HCT116 (cell line): ENCODE data around the gene PNMT. TPM values are rescaled to one million over a fixed set of nuclear protein-coding genes. Genes with fewer than 3 reads are reported as not detected.
A peak's percentile ranks its signal among the peaks of the same experiment; 100 is the strongest.

ENCODE experiments used
- ATAC-seq: fragments of 200-7000 bp; cut with Tn5 transposase; 2 replicates; pipeline ENCODE4 v1.9.1; 2020; ENCODE audit warnings: mild to moderate bottlenecking, moderate library complexity
- BruUV-seq: library from RNA; stranded (reverse); fragments of 400-500 nt; replicated peaks from 2 replicates; lab custom pipeline; 2021; lab: Mats Ljungman, UMichigan
- CTCF ChIA-PET: fragments of 300-600 bp; sonication (Branson Sonifier 250); formaldehyde crosslinking; loops from one replicate; lab custom pipeline; 2021; ENCODE audit warnings: antibody characterized with exemption; lab: Charles Lee
- POLR2A ChIA-PET: fragments of 300-600, 350-600 bp; sonication (Branson Sonifier 250); formaldehyde crosslinking; loops from one replicate; lab custom pipeline; 2021; ENCODE audit warnings: antibody characterized with exemption; lab: Charles Lee
- RAD21 ChIA-PET, 2 experiments: fragments of 300-600 bp; sonication (Branson Sonifier 250); formaldehyde crosslinking; loops; one replicate each; lab custom pipeline; 2023; ENCODE audit warnings: low total read pairs in 2 of 2; ENCODE audit not compliant: uncharacterized antibody in 2 of 2, unreplicated experiment in 2 of 2, low non-redundant PET in 1 of 2; lab: Charles Lee
- DNase-seq: peaks from one replicate; pipeline ENCODE4 v3.0.0-alpha.2; 2010; ENCODE audit warnings: low read depth, low spot score
- H2AFZ ChIP-seq: fragments of 200-600 bp; shearing (Covaris generic), sonication (generic); 2 replicates; pipeline ENCODE4 v1.6.1; 2017; ENCODE audit warnings: low read depth, mixed run types, mixed read lengths, antibody characterized with exemption, low read length; ENCODE audit not compliant: poor library complexity, severe bottlenecking
- H3K27ac ChIP-seq: 2 replicates; pipeline ENCODE4 v1.5.1; 2012; ENCODE audit warnings: low read depth, low read length
- H3K27me3 ChIP-seq: fragments of 200-600 bp; sonication (generic); 2 replicates; pipeline ENCODE4 v1.6.1; 2016; ENCODE audit warnings: mixed run types, low read length, mixed read lengths; ENCODE audit not compliant: insufficient read depth
- H3K36me3 ChIP-seq, 2 experiments: fragments of 200-500 bp in 1 of 2; fragments of 200-600 bp in 1 of 2; sonication (Bioruptor generic) in 1 of 2; sonication (generic) in 1 of 2; 2 replicates each; pipeline versions ENCODE4 v1.5.1 to v1.6.1; 2014 to 2016; ENCODE audit warnings: low read length in 2 of 2, inconsistent platforms in 1 of 2, mixed read lengths in 1 of 2, mixed run types in 1 of 2; ENCODE audit not compliant: insufficient read depth in 2 of 2, control insufficient read depth in 1 of 2
- H3K4me1 ChIP-seq, 2 experiments: fragments of 200-600 bp in 1 of 2; sonication (generic) in 1 of 2; 2 replicates each; pipeline versions ENCODE4 v1.5.1 to v1.6.1; 2012 to 2017; ENCODE audit warnings: low read length in 2 of 2, inconsistent platforms in 1 of 2, mild to moderate bottlenecking in 1 of 2, mixed read lengths in 1 of 2, mixed run types in 1 of 2, moderate library complexity in 1 of 2; ENCODE audit not compliant: insufficient read depth in 2 of 2, control insufficient read depth in 1 of 2
- H3K4me2 ChIP-seq: fragments of 200-600 bp; sonication (generic); 2 replicates; pipeline ENCODE4 v1.6.1; 2017; ENCODE audit warnings: mixed run types, low read length, mixed read lengths
- H3K4me3 ChIP-seq, 2 experiments: fragments of 200-600 bp in 1 of 2; sonication (generic) in 1 of 2; replicated peaks in 1 of 2; 2 replicates each; pipeline ENCODE4 v1.5.1; 2011 to 2016; ENCODE audit warnings: low read length in 2 of 2, control low read depth in 1 of 2, low read depth in 1 of 2, mild to moderate bottlenecking in 1 of 2, mixed read lengths in 1 of 2, mixed run types in 1 of 2
- H3K79me2 ChIP-seq: fragments of 200-600 bp; sonication (generic); 2 replicates; pipeline ENCODE4 v1.6.1; 2017; ENCODE audit warnings: mild to moderate bottlenecking, mixed run types, low read length, moderate library complexity, mixed read lengths; ENCODE audit not compliant: insufficient read depth
- H3K9ac ChIP-seq: fragments of 200-600 bp; sonication (generic); 2 replicates; pipeline ENCODE4 v1.6.1; 2016; ENCODE audit warnings: low read length, mixed read lengths
- H3K9me2 ChIP-seq: fragments of 200-600 bp; sonication (generic), shearing (Covaris generic); 2 replicates; pipeline ENCODE4 v1.6.1; 2017; ENCODE audit warnings: mixed run types, mild to moderate bottlenecking, moderate library complexity; ENCODE audit not compliant: insufficient read depth
- H3K9me3 ChIP-seq, 2 experiments: fragments of 200-500 bp in 1 of 2; fragments of 200-600 bp in 1 of 2; sonication (Bioruptor generic) in 1 of 2; sonication (generic) in 1 of 2; 2 replicates each; pipeline ENCODE4 v1.6.1; 2014 to 2017; ENCODE audit warnings: low read length in 2 of 2, mixed read lengths in 2 of 2, inconsistent platforms in 1 of 2, low read depth in 1 of 2, mild to moderate bottlenecking in 1 of 2, mixed run types in 1 of 2, moderate library complexity in 1 of 2; ENCODE audit not compliant: control insufficient read depth in 1 of 2, insufficient read depth in 1 of 2
- H4K20me1 ChIP-seq: fragments of 200-600 bp; sonication (generic), shearing (Covaris generic); 2 replicates; pipeline ENCODE4 v1.6.1; 2017; ENCODE audit warnings: mixed run types, mild to moderate bottlenecking, moderate library complexity; ENCODE audit not compliant: insufficient read depth
- CBX3 ChIP-seq: IDR thresholded peaks from 2 replicates; pipeline ENCODE4 v1.6.1; 2012; ENCODE audit warnings: low read depth
- CEBPB ChIP-seq: IDR thresholded peaks from 2 replicates; pipeline ENCODE4 v1.6.1; 2012; ENCODE audit warnings: low read depth
- EGR1 ChIP-seq: IDR thresholded peaks from 2 replicates; pipeline ENCODE4 v1.6.1; 2012; ENCODE audit warnings: low read depth
- ELF1 ChIP-seq: IDR thresholded peaks from 2 replicates; pipeline ENCODE4 v1.6.1; 2012; ENCODE audit warnings: low read depth, borderline replicate concordance
- EZH2 ChIP-seq: fragments of 200-600 bp; sonication (generic); IDR thresholded peaks from 2 replicates; pipeline ENCODE4 v1.6.1; 2017; ENCODE audit warnings: antibody characterized with exemption, mixed run types
- EZH2phosphoT487 ChIP-seq: fragments of 200-600 bp; IDR thresholded peaks from 2 replicates; pipeline ENCODE4 v1.6.1; 2018; ENCODE audit warnings: antibody characterized with exemption, borderline replicate concordance
- MAX ChIP-seq: IDR thresholded peaks from 2 replicates; pipeline ENCODE4 v1.6.1; 2012
- POLR2A ChIP-seq: IDR thresholded peaks from 2 replicates; pipeline ENCODE4 v1.7.0; 2011; ENCODE audit warnings: borderline replicate concordance; ENCODE audit not compliant: insufficient read depth, insufficient read length; ENCODE audit errors: extremely low read depth
- POLR2AphosphoS5 ChIP-seq: IDR thresholded peaks from 2 replicates; pipeline ENCODE4 v1.6.1; 2011; ENCODE audit warnings: mild to moderate bottlenecking, low read depth, low read length, moderate library complexity
- RAD21 ChIP-seq: IDR thresholded peaks from 2 replicates; pipeline ENCODE4 v1.6.1; 2012; ENCODE audit warnings: low read depth, mild to moderate bottlenecking
- SIN3A ChIP-seq: IDR thresholded peaks from 2 replicates; pipeline ENCODE4 v1.6.1; 2012; ENCODE audit warnings: low read depth
- SRF ChIP-seq: IDR thresholded peaks from 2 replicates; pipeline ENCODE4 v1.6.1; 2012; ENCODE audit warnings: low read depth
- TCF7L2 ChIP-seq: IDR thresholded peaks from 2 replicates; pipeline ENCODE4 v1.7.0; 2011; ENCODE audit warnings: borderline replicate concordance, inconsistent platforms; ENCODE audit not compliant: insufficient read depth, insufficient read length; ENCODE audit errors: extremely low read depth
- YY1 ChIP-seq: IDR thresholded peaks from 2 replicates; pipeline ENCODE4 v1.6.1; 2011; ENCODE audit warnings: low read length, low read depth, moderate library complexity, mild to moderate bottlenecking; ENCODE audit not compliant: insufficient replicate concordance; ENCODE audit errors: extremely low read depth
- ZFX ChIP-seq: fragments of 450-650 bp; IDR thresholded peaks from 2 replicates; pipeline ENCODE4 v1.6.1; 2017
- ZNF274 ChIP-seq: fragments of 200-500 bp; sonication (Bioruptor generic); IDR thresholded peaks from 2 replicates; pipeline ENCODE4 v1.6.1; 2014; ENCODE audit warnings: mild to moderate bottlenecking, low read depth, low read length, inconsistent platforms
- intact Hi-C: fragments of 100-400 bp; cut with micrococcal nuclease; formaldehyde crosslinking; loops from 2 replicates; pipeline ENCODE4 v1.10.0; 2022
- total RNA-seq: library from RNA; stranded (reverse); gene quantifications from one replicate; pipeline ENCODE4 v1.2.1, GENCODE V29; 2021; ENCODE audit not compliant: unreplicated experiment
- TF ChIP-seq, protein P1 (sequence below): IDR thresholded peaks from 2 replicates; pipeline ENCODE4 v1.6.1; 2012; ENCODE audit warnings: low read depth
- TF ChIP-seq, protein P2 (sequence below): IDR thresholded peaks from 2 replicates; pipeline ENCODE4 v1.6.1; 2011; ENCODE audit warnings: mild to moderate bottlenecking, low read length, moderate library complexity; ENCODE audit not compliant: insufficient replicate concordance; ENCODE audit errors: extremely low read depth
- TF ChIP-seq, protein P3 (sequence below): IDR thresholded peaks from 2 replicates; pipeline ENCODE4 v1.6.1; 2012

The PNMT gene
- total RNA-seq, 1 experiment from 2014 or later = not detected

- intact Hi-C loops = no loop called here
- TSS peak; percentile 82 for BruUV-seq
- Histone ChIP-seq H3K9me3 (no peaks in the 10 kb centered on the region), H3K4me3 (peak overlapping the region; percentile 84 to 89), H3K79me2 (no peaks in the 10 kb centered on the region), H3K27me3 (no peaks in the 10 kb centered on the region), H3K9ac (peak overlapping the region; percentile 77)
- no peak for ATAC-seq
- TF ChIP-seq RAD21 (no peak), EZH2phosphoT487 (no peak), ZFX (no peak), CBX3 (no peak), ZNF274 (no peak), MAX (no peak; the same call in 1 of the 2 replicates), EZH2 (no peak), TCF7L2 (no peak), CEBPB (no peak), ELF1 (no peak), EGR1 (no peak), POLR2AphosphoS5 (no peak), YY1 (no peak), SIN3A (no peak), POLR2A (no peak), SRF (no peak)
- TF ChIP-seq, protein P1, sequence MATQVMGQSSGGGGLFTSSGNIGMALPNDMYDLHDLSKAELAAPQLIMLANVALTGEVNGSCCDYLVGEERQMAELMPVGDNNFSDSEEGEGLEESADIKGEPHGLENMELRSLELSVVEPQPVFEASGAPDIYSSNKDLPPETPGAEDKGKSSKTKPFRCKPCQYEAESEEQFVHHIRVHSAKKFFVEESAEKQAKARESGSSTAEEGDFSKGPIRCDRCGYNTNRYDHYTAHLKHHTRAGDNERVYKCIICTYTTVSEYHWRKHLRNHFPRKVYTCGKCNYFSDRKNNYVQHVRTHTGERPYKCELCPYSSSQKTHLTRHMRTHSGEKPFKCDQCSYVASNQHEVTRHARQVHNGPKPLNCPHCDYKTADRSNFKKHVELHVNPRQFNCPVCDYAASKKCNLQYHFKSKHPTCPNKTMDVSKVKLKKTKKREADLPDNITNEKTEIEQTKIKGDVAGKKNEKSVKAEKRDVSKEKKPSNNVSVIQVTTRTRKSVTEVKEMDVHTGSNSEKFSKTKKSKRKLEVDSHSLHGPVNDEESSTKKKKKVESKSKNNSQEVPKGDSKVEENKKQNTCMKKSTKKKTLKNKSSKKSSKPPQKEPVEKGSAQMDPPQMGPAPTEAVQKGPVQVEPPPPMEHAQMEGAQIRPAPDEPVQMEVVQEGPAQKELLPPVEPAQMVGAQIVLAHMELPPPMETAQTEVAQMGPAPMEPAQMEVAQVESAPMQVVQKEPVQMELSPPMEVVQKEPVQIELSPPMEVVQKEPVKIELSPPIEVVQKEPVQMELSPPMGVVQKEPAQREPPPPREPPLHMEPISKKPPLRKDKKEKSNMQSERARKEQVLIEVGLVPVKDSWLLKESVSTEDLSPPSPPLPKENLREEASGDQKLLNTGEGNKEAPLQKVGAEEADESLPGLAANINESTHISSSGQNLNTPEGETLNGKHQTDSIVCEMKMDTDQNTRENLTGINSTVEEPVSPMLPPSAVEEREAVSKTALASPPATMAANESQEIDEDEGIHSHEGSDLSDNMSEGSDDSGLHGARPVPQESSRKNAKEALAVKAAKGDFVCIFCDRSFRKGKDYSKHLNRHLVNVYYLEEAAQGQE = no peak
- TF ChIP-seq, protein P2, sequence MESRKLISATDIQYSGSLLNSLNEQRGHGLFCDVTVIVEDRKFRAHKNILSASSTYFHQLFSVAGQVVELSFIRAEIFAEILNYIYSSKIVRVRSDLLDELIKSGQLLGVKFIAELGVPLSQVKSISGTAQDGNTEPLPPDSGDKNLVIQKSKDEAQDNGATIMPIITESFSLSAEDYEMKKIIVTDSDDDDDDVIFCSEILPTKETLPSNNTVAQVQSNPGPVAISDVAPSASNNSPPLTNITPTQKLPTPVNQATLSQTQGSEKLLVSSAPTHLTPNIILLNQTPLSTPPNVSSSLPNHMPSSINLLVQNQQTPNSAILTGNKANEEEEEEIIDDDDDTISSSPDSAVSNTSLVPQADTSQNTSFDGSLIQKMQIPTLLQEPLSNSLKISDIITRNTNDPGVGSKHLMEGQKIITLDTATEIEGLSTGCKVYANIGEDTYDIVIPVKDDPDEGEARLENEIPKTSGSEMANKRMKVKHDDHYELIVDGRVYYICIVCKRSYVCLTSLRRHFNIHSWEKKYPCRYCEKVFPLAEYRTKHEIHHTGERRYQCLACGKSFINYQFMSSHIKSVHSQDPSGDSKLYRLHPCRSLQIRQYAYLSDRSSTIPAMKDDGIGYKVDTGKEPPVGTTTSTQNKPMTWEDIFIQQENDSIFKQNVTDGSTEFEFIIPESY = no peak
- TF ChIP-seq, protein P3, sequence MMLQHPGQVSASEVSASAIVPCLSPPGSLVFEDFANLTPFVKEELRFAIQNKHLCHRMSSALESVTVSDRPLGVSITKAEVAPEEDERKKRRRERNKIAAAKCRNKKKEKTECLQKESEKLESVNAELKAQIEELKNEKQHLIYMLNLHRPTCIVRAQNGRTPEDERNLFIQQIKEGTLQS = no peak
- TF ChIP-seq, all 23 proteins: peak for 0
- Histone ChIP-seq H3K4me1 (peaks cover 10 to 19% of the 10 kb centered on the region in 2 experiments; a peak in 3 of 4 replicates), H2AFZ (peak overlapping the region; percentile 49), H3K27ac (peak overlapping the region; percentile 95), H3K4me2 (peak overlapping the region; percentile 91), H3K9me2 (no peaks in the 10 kb centered on the region), H3K36me3 (no peaks in the 10 kb centered on the region), H4K20me1 (no peaks in the 10 kb centered on the region)
- ChIA-PET CTCF (interaction anchor here (1.1 to 1.3 kb wide), 2 partner anchors 32 to 64 kb away, joined by 4 to 7 read pairs; no protein-coding TSS in a partner anchor), RAD21 (no interaction called here), POLR2A (interaction anchor here (1.2 kb wide), 1 partner anchor 11 kb away, joined by 7 read pairs; no protein-coding TSS in a partner anchor)
- no peak for DNase-seq
Measured at GRCh38 chr17:39687101-39687545, 18.9 kb downstream of the PNMT start.
